CD4-positive, alpha-beta T cell treated with Interleukin-6 at 100 ng/mL for 8 hours (primary cell): Measurements from ENCODE around the gene TBC1D13.
A peak's percentile ranks its signal among the peaks of the same experiment; 100 is the strongest.
"Not testable (repeated sequence)": the region's sequence is repeated elsewhere in the genome, so short reads cannot be mapped to it uniquely, and the experiment has no call there.

Source experiments
- DNase-seq: peaks from one replicate; pipeline ENCODE4 v3.0.0-alpha.2; 2020; ENCODE audit warnings: mixed read lengths, low spot score

The TBC1D13 gene

GRCh38 chr9:128786681-128787601, at the start of gene TBC1D13:
Gene TBC1D13, plus strand, starts transcription at chr9:128787253. Its CDS starts 101 bp downstream, at chr9:128787354.
- DNase-seq = peak; percentile 87

- no peak for DNase-seq
These were observed 44.7 kb upstream of the TBC1D13 start for GRCh38 chr9:128742401-128742800.

- no peak for DNase-seq
These were observed 43.6 kb upstream of the TBC1D13 start for GRCh38 chr9:128743421-128743820.

- no peak for DNase-seq
These were observed 39.8 kb upstream of the TBC1D13 start for GRCh38 chr9:128747241-128747640.

- DNase-seq = no peak
These were observed 36.0 kb upstream of the TBC1D13 start for GRCh38 chr9:128750926-128751595.

- DNase-seq = no peak
These were observed 33.4 kb upstream of the TBC1D13 start for GRCh38 chr9:128753627-128754026.

- DNase-seq = no peak
These were observed 29.5 kb upstream of the TBC1D13 start for GRCh38 chr9:128757602-128758001.

- DNase-seq = no peak
These were observed 24.2 kb upstream of the TBC1D13 start for GRCh38 chr9:128762671-128763449.

- DNase-seq = no peak
These were observed 22.7 kb upstream of the TBC1D13 start for GRCh38 chr9:128764361-128764760.

GRCh38 chr9:128765499-128765898, 21.6 kb upstream of the TBC1D13 start:
- no peak for DNase-seq

GRCh38 chr9:128768606-128769005, 18.4 kb upstream of the TBC1D13 start:
- DNase-seq = no peak

- no peak for DNase-seq
These were observed 16.6 kb upstream of the TBC1D13 start for GRCh38 chr9:128770286-128771030.

GRCh38 chr9:128771094-128771721, 15.8 kb upstream of the TBC1D13 start:
- no peak for DNase-seq

GRCh38 chr9:128771745-128772519, 15.1 kb upstream of the TBC1D13 start, which contains the start of gene ZER1:
Gene ZER1, minus strand, starts transcription at chr9:128771927. Its CDS starts 16,362 bp downstream, at chr9:128755565.
- DNase-seq = peak; percentile 91

GRCh38 chr9:128773049-128773448, 14.0 kb upstream of the TBC1D13 start:
- DNase-seq = no peak

- no peak for DNase-seq
These were observed 12.2 kb upstream of the TBC1D13 start for GRCh38 chr9:128774804-128775203.

GRCh38 chr9:128780093-128780492, 7.0 kb upstream of the TBC1D13 start:
- not testable (repeated sequence) for DNase-seq

- DNase-seq = no peak
These were observed 5.6 kb upstream of the TBC1D13 start for GRCh38 chr9:128781187-128782070.

GRCh38 chr9:128782669-128783068, 4.4 kb upstream of the TBC1D13 start:
- no peak for DNase-seq
